ENCODE data around the gene ACAP2.

GRCh38 chr3:195236801-195237570 lies 205.8 kb downstream of the ACAP2 start:
- TF ChIP-seq FOXK2 (IDR thresholded peaks at IDR 0.05) (no peak), NFRKB (IDR thresholded peaks at IDR 0.05) (no peak), SP1 (IDR thresholded peaks at IDR 0.05) (no peak), FOXM1 (IDR thresholded peaks at IDR 0.05; ENCODE audit: borderline replicate concordance) (no peak), TARDBP (IDR thresholded peaks at IDR 0.05) (no peak), SUZ12 (IDR thresholded peaks at IDR 0.05) (no peak), LEF1 (IDR thresholded peaks at IDR 0.05; ENCODE audit: borderline replicate concordance) (no peak), FOXA1 (IDR thresholded peaks at IDR 0.05) (no peak), ARNT (IDR thresholded peaks at IDR 0.05) (no peak), BHLHE40 (IDR thresholded peaks at IDR 0.05; ENCODE audit: borderline replicate concordance) (no peak), PKNOX1 (IDR thresholded peaks at IDR 0.05) (no peak)

Data from HEK293T (cell line).